ENCODE measurements around the gene EEF1G.

DNA sequence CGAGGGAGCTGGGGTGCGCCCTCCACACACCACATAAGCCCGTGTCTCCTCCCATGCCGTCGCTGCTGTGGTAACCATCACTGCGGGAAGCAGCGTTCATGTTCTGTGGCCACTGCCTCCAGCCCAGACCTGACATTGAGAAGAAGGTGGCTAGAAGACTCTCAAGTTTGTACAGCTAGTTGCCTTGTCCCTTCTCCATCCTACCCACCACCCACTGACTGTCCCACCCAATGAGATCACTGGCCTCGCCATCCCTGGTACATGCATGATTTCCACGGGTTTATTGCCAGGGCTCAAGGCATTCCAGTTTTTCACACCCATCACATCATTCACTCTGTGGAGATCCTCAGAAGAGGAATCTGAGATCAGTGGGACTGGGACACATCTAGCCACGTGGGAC, 60.1 kb downstream of the EEF1G start:
- TF ChIP-seq CTCF (IDR thresholded peaks at IDR 0.05; ENCODE audit: insufficient read depth, low read depth, low read length) (no peak), EZH2 (IDR thresholded peaks at IDR 0.05; ENCODE audit: insufficient read depth, low read length) (no peak)
